Stimulated activated naive CD8-positive, alpha-beta T cell treated with anti-CD3 and anti-CD28 coated beads, Interleukin-15, amount 100 ng/mL, for 72 hours (primary cell): ENCODE results near the gene MCAT.

Experiments used
- ATAC-seq: fragments of 150-1000 bp; cut with Tn5 transposase; 2 replicates; pipeline ENCODE4 v1.10.0; 2021; ENCODE audit warnings: mild to moderate bottlenecking, moderate library complexity
- DNase-seq, 2 donors: peaks; one replicate each; pipeline ENCODE4 v3.0.0; 2021 to 2022
- H3K27ac Mint-ChIP-seq, 2 donors: one replicate each; pipeline ENCODE4 v1.8.0; 2022; ENCODE audit warnings: mild to moderate bottlenecking in 2 of 2, mixed read lengths in 2 of 2, moderate library complexity in 2 of 2
- H3K27me3 Mint-ChIP-seq: one replicate; pipeline ENCODE4 v1.8.0; 2022; ENCODE audit warnings: mixed read lengths
- H3K4me1 Mint-ChIP-seq: one replicate; pipeline ENCODE4 v1.8.0; 2022; ENCODE audit warnings: mild to moderate bottlenecking, mixed read lengths
- H3K4me3 Mint-ChIP-seq, 2 donors: one replicate each; pipeline ENCODE4 v1.8.0; 2022; ENCODE audit warnings: mild to moderate bottlenecking in 2 of 2, mixed read lengths in 2 of 2, moderate library complexity in 1 of 2
- H3K9me3 Mint-ChIP-seq, 2 donors: one replicate each; pipeline ENCODE4 v1.8.0; 2022; ENCODE audit warnings: mixed read lengths in 2 of 2

MCAT gene

GRCh38 chr22:43101306-43101705 lies 41.9 kb downstream of the MCAT start:
- Mint-ChIP-seq H3K4me3 (no peak overlapping the region), H3K9me3 (peaks cover 2 to 10% of the 10 kb centered on the region in 2 donors), H3K27ac (no peak overlapping the region), H3K4me1 (peaks cover 24% of the 10 kb centered on the region), H3K27me3 (no peaks in the 10 kb centered on the region)
- DNase-seq = no peak
- ATAC-seq = no peak

GRCh38 chr22:43100225-43100624 lies 43.0 kb downstream of the MCAT start:
- Mint-ChIP-seq H3K9me3 (peaks cover 9 to 18% of the 10 kb centered on the region in 2 donors), H3K27me3 (no peaks in the 10 kb centered on the region), H3K27ac (no peak overlapping the region), H3K4me3 (no peak overlapping the region), H3K4me1 (peaks cover 24% of the 10 kb centered on the region)
- DNase-seq (no peak), ATAC-seq (no peak)

DNA sequence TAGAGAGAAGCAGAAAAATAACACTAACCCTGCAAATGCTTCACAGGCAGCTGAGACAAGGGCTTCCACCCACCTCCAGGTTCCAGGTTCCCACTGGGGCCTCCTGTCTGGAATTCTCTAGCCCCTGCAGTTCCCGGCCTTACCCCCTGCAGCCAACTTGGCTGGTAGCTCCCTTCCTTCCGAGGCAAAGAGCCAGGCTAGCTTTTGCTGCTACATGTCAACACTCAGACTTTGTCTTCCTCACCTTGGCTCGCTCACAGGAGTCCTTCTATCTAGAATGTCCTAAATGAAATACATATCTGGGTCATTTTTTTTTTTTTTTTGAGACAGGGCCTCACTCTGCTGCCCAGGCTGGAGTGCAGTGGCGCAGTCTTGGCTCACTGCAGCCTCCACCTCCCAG lies 44.1 kb downstream of the MCAT start:
- DNase-seq (no peak), ATAC-seq (no peak)
- Mint-ChIP-seq H3K9me3 (peaks cover 9 to 19% of the 10 kb centered on the region in 2 donors), H3K27me3 (no peaks in the 10 kb centered on the region), H3K4me3 (no peak overlapping the region), H3K27ac (no peak overlapping the region), H3K4me1 (peaks cover 16% of the 10 kb centered on the region)

DNA sequence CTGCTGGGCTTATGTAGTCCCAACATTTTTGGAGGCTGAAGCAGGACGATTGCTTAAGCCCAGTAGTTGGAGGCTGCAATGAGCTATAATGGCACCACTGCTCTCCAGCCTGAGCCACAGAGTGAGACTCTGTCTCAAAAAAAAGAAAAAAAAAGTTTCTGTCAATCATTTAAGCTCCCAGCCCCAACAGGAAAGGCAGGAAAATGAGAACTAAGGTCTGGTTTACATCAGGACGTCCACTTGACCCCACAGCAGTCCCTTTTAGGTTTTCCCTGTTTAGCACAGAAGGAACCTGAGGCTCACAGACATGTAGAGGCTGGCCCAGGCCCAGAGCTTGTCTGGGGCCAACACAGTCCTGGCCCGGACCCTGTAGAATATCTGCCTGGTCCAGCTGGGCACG lies 44.8 kb downstream of the MCAT start:
- Mint-ChIP-seq H3K9me3 (peaks cover 9 to 19% of the 10 kb centered on the region in 2 donors), H3K27ac (no peak overlapping the region), H3K4me1 (peaks cover 8% of the 10 kb centered on the region), H3K27me3 (no peaks in the 10 kb centered on the region), H3K4me3 (no peak overlapping the region)
- DNase-seq = no peak
- no peak for ATAC-seq

GRCh38 chr22:43096420-43096819 lies 46.8 kb downstream of the MCAT start:
- no peaks in the 10 kb centered on the region for H3K27me3 Mint-ChIP-seq

DNA sequence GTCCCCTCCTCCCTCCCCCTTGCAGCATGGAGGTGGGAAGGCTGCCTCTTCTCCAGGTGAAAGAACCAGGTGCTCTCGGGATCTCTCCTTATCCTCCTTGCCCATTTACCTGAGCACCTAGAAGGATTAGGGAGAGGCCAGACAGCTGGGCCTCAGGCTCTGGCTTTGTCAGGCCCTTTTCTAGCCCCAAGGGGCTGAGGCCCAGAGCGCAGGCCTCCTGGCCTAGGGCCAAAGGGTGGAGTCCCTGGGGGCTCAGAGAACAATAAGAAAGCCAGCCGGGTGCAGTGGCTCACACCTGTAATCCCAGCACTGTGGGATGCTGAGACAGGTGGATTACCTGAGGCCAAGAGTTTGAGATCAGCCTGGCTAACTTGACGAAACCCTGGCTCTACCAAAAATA lies 48.6 kb downstream of the MCAT start:
- peaks cover 9 to 19% of the 10 kb centered on the region in 2 donors for H3K9me3 Mint-ChIP-seq
- no peak overlapping the region for H3K27ac Mint-ChIP-seq
- no peak for ATAC-seq
- no peaks in the 10 kb centered on the region for H3K27me3 Mint-ChIP-seq
- H3K4me3 Mint-ChIP-seq = no peak overlapping the region
- peaks cover 6% of the 10 kb centered on the region for H3K4me1 Mint-ChIP-seq
- no peak for DNase-seq

More at GRCh38 chr22:43096420-43096819, 46.8 kb downstream of the MCAT start:
- no peak overlapping the region for H3K4me3 Mint-ChIP-seq
- DNase-seq = no peak
- H3K9me3 Mint-ChIP-seq = peaks cover 9 to 19% of the 10 kb centered on the region in 2 donors
- no peak overlapping the region for H3K27ac Mint-ChIP-seq
- H3K4me1 Mint-ChIP-seq = peaks cover 13% of the 10 kb centered on the region
- ATAC-seq = no peak

GRCh38 chr22:43094085-43094484 lies 49.1 kb downstream of the MCAT start:
- H3K27me3 Mint-ChIP-seq = no peaks in the 10 kb centered on the region
- peaks cover 9 to 19% of the 10 kb centered on the region in 2 donors for H3K9me3 Mint-ChIP-seq
- H3K27ac Mint-ChIP-seq = no peak overlapping the region

GRCh38 chr22:43092085-43092484 lies 51.1 kb downstream of the MCAT start:
- Mint-ChIP-seq H3K27me3 (no peaks in the 10 kb centered on the region), H3K9me3 (peaks cover 9 to 17% of the 10 kb centered on the region in 2 donors), H3K4me3 (no peak overlapping the region), H3K4me1 (peaks cover 7% of the 10 kb centered on the region), H3K27ac (no peak overlapping the region)
- DNase-seq (no peak), ATAC-seq (no peak)

More at GRCh38 chr22:43094085-43094484, 49.1 kb downstream of the MCAT start:
- Mint-ChIP-seq H3K4me3 (no peak overlapping the region), H3K4me1 (peaks cover 6% of the 10 kb centered on the region)
- ATAC-seq (no peak), DNase-seq (no peak)

DNA sequence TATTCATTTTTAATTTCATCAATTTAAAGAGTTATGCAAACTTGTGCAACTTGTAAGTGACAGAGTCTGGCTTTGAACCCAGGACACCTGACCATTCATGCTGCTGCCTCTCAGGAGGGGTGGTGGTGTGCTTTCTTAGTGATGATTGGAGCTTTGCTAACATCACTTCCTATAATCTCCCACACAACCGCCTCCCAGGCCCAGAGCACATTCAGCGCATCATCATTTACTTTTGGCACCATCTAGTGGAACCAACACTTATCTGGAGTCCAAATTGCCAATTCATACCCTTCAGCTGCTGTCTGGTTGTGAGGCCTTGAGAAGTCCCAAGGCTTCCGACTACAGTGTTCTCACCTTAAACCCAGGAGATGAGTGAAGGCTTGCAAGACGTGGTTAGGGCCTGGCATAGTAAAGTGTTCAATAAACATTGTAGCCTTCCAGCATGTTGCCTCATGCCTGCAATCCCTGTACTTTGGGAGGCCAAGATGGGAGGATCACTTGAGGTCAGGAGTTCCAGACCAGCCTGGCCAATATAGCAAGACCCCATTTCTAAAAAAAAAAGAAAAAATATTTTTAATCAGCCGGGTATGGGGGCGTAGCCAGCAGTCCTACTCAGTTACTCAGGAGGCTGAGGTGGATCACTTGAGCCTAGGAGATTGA lies 52.9 kb downstream of the MCAT start:
- H3K4me3 Mint-ChIP-seq = peak overlapping the region; percentile 63 to 91
- peaks cover 0 to 1% of the 10 kb centered on the region in 2 donors for H3K9me3 Mint-ChIP-seq
- peak overlapping the region in 1 of 2 donors; percentile 19 for H3K27ac Mint-ChIP-seq
- peak; percentile 40 to 68 for DNase-seq
- peak; percentile 54 for ATAC-seq
- peaks cover 22% of the 10 kb centered on the region for H3K4me1 Mint-ChIP-seq
- H3K27me3 Mint-ChIP-seq = no peaks in the 10 kb centered on the region

DNA sequence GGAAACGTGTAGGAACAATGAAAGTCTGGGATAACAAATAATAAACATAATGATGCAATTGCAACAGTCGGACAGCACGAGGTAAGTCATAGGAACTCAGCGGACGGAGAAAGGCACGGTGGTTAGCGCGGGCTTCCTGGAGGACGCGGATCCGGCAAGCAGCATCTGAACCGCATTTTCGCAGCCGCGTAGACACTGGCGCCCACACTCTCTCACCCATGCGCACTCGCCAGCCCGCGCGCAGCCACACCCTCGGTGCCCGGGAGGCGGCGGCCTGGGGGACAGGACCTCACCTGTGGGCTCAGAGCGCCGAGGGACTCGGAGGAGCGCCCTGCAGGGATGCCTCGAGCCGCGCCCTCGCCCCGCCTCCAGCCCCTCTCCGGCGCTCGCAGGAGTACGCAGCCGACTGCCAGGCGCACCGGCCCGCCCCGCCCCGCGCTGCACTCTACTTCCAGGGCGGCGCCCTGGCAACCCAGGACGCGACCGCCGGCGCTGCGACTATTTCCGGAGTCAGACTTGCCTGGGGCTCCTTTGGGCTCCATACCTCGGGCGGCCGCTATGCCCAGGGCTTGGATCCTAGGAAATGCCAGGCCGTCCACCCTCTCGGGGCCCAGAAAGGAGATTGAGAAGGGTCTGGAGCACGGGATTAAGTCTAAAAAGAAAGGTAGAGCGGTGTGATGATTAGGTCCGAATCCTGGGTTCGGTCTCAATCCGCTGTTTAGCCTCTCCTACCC lies 54.0 kb downstream of the MCAT start, which contains the start of gene TTLL1:
Gene TTLL1 (minus strand): TSS at position 408 of the 734 bp plus-strand sequence. CDS start 13,805 bp downstream, outside the sequence.
- Mint-ChIP-seq H3K9me3 (no peaks in the 10 kb centered on the region), H3K4me1 (peaks cover 22% of the 10 kb centered on the region), H3K4me3 (peak within 1 kb of the TSS; percentile 81 to 91), H3K27ac (peak within 1 kb of the TSS; percentile 93), H3K27me3 (no peaks in the 10 kb centered on the region)
- ATAC-seq (peak; percentile 96), DNase-seq (peak; percentile 92 to 93)

DNA sequence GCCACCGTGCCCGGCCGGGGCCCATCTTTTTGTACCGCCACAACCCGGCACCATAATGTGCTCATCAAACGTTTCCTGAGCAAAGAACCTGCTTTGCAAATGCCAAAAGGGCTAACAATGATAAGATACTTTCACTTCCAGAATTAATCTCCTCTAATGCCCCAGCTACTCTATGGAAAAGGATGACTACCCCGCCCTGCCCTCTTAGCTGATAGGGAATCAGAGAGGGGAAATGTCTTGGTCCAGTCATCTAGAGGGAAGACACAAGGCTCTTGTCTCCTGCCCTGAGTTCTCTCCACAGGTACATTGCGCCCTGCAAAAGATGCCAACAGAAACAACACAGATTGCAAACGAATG lies 54.6 kb downstream of the MCAT start:
- Mint-ChIP-seq H3K4me1 (peaks cover 22% of the 10 kb centered on the region), H3K9me3 (no peaks in the 10 kb centered on the region), H3K4me3 (peak overlapping the region; percentile 81 to 91), H3K27me3 (no peaks in the 10 kb centered on the region), H3K27ac (peak overlapping the region; percentile 93)
- DNase-seq (no peak), ATAC-seq (peak; percentile 1)

- DNase-seq = no peak
- H3K4me1 Mint-ChIP-seq = peaks cover 16% of the 10 kb centered on the region
- no peak for ATAC-seq
- no peak overlapping the region for H3K27ac Mint-ChIP-seq
- no peaks in the 10 kb centered on the region for H3K9me3 Mint-ChIP-seq
- no peaks in the 10 kb centered on the region for H3K27me3 Mint-ChIP-seq
- H3K4me3 Mint-ChIP-seq = peak overlapping the region in 1 of 2 donors; percentile 32
Observed at GRCh38 chr22:43085658-43086606, 57.3 kb downstream of the MCAT start.
